GM12878 (cell line): ENCODE data around the gene UBA7. TPM values are rescaled to one million over a fixed set of nuclear protein-coding genes. Genes with fewer than 3 reads are reported as not detected.
A peak's percentile ranks its signal among the peaks of the same experiment; 100 is the strongest.

Experiments
- ASH2L ChIP-seq: fragments of 300-600, 200-600 bp; sonication (generic); IDR thresholded peaks from 2 replicates; pipeline ENCODE4 v1.6.1; 2017; ENCODE audit warnings: low read depth, mild to moderate bottlenecking, borderline replicate concordance
- CREM ChIP-seq: IDR thresholded peaks from 2 replicates; pipeline ENCODE4 v1.6.1; 2014; ENCODE audit warnings: antibody characterized with exemption, low read depth
- EGR1 ChIP-seq, 2 experiments: IDR thresholded peaks; 1 replicate in 1 of 2; 2 replicates in 1 of 2; pipeline ENCODE4 v1.6.1; 2011 to 2012; ENCODE audit warnings: low read depth in 2 of 2, low read length in 2 of 2, borderline replicate concordance in 1 of 2, mild to moderate bottlenecking in 1 of 2, moderate library complexity in 1 of 2
- EP300 ChIP-seq, 2 experiments: fragments of 150-350 bp in 1 of 2; IDR thresholded peaks; 2 replicates each; pipeline ENCODE4 v1.6.1; 2011 to 2012; ENCODE audit warnings: low read depth in 2 of 2, low read length in 2 of 2, borderline replicate concordance in 1 of 2, improper control_type of control experiment in 1 of 2, inconsistent platforms in 1 of 2; ENCODE audit not compliant: control insufficient read depth in 1 of 2
- HDGF ChIP-seq: fragments of 450-650 bp; IDR thresholded peaks from 2 replicates; pipeline ENCODE4 v1.6.1; 2016; ENCODE audit warnings: antibody characterized with exemption
- NFIC ChIP-seq: IDR thresholded peaks from 2 replicates; pipeline ENCODE4 v1.6.1; 2012; ENCODE audit warnings: low read depth, mild to moderate bottlenecking, inconsistent platforms, low read length, moderate library complexity
- NRF1 ChIP-seq: conservative IDR thresholded peaks from 2 replicates; pipeline ENCODE4 v1.6.1; 2011; ENCODE audit warnings: mild to moderate bottlenecking, low read depth, low read length, improper control_type of control experiment
- RB1 ChIP-seq: fragments of 450-650 bp; formaldehyde crosslinking; IDR thresholded peaks from 2 replicates; pipeline ENCODE4 v1.6.1; 2017; ENCODE audit warnings: mild to moderate bottlenecking, borderline replicate concordance
- SP1 ChIP-seq: IDR thresholded peaks from one replicate; pipeline ENCODE4 v1.6.1; 2011; ENCODE audit warnings: low read depth, low read length
- SRF ChIP-seq, 2 experiments: IDR thresholded peaks; 2 replicates each; pipeline ENCODE4 v1.6.1; 2011; ENCODE audit warnings: low read depth in 2 of 2, low read length in 2 of 2, mild to moderate bottlenecking in 1 of 2, moderate library complexity in 1 of 2
- TCF7 ChIP-seq: IDR thresholded peaks from 2 replicates; pipeline ENCODE4 v1.6.1; 2014; ENCODE audit warnings: antibody characterized with exemption, borderline replicate concordance
- ZNF24 ChIP-seq: fragments of 450-650 bp; IDR thresholded peaks from 2 replicates; pipeline ENCODE4 v1.6.1; 2017; ENCODE audit warnings: antibody characterized with exemption, mild to moderate bottlenecking
- polyA plus RNA-seq, 11 experiments: library from polyadenylated mRNA; depleted of rRNA in 4 of 11; unstranded in 6 of 11; stranded (reverse) in 5 of 11; fragments of >200 nt; fragmentation: Nextera tagmentation in 4 of 11; fragmentation: Illumina TruSeq in 1 of 11; extraction: Ambion mirVana in 4 of 11; extraction: Trizol in 1 of 11; gene quantifications; 1 replicate in 1 of 11; 2 replicates in 10 of 11; pipeline versions ENCODE4 v1.2.1 to v1.2.3, GENCODE V29; 2011 to 2016; ENCODE audit warnings: inconsistent platforms in 2 of 11, missing spikeins in 2 of 11, low read depth in 1 of 11
- total RNA-seq, 4 experiments: library from RNA; depleted of rRNA in 3 of 4; stranded (reverse); fragments of >200 nt in 3 of 4; fragmentation: Illumina TruSeq in 1 of 4; extraction: Trizol in 1 of 4; gene quantifications; 2 replicates each; pipeline versions ENCODE4 v1.2.1 to v1.2.3, GENCODE V29; 2013 to 2021
- TF ChIP-seq, protein P1 (sequence below): fragments of 450-650 bp; formaldehyde crosslinking; IDR thresholded peaks from 2 replicates; pipeline ENCODE4 v1.4.0; 2020; ENCODE audit warnings: mild to moderate bottlenecking, moderate library complexity
- TF ChIP-seq, protein P2 (sequence below): fragments of 450-650 bp; IDR thresholded peaks from 2 replicates; pipeline ENCODE4 v1.6.1; 2016; ENCODE audit warnings: mild to moderate bottlenecking

UBA7 gene
- total and polyA plus RNA-seq, 10 of the 15 experiments (the other 5 are each of a cell fraction or from before 2014, with no cell fraction given) = 11.8 to 116 (median 46.7) TPM

DNA sequence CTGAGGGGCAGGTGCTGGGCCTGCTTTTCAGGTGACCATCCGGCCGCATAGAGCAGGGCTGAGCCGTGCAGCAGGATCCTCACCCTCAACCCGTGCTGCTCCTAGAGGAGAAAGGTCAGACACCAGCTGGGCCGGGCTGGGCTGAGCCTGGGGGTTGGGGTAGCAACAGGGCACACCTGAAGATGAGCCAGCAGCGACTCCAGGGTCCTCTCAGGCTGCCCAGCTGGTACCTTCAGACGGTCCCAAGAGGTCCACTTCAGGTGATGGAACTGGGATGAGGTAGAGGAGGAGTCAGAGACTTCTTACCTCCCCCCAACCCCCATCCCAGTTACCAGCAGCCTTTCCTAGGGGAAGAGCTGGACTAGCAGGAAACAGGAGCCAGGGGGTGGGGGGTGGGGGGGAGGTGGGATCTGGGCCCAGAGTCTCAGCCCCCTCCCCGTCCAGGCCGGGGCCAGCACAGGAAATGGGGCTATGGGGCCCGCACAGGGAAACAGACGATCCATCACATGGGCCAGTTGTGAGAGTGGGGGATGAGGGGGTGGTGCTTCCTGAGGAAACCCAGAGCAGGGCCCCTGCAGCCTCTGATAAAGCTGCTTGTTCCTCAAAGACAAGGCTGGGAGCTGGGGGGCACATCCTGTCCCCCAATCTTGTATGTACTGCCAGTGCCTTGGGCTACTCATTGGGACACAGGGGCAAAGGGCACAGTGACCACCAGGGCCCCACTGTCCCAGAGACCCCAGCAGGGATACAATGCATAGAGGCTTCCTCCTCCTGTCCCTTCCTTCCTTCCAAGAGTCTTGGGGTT lies 7.7 kb downstream of the UBA7 start (continued):
- TF ChIP-seq EGR1 (IDR thresholded peaks at IDR 0.05; ENCODE audit: borderline replicate concordance in 1 of 2, low read depth in 2 of 2, low read length in 2 of 2) (peak in 1 of 2 experiments; percentile 79; a peak in 1 of 3 replicates), RB1 (no peak), NFIC (no peak), CREM (0 out of 2 replicates have a peak, but pooled peaks have one; percentile 43), SP1 (peak; percentile 55), TCF7 (no peak), ASH2L (no peak), NRF1 (no peak), EP300 (IDR thresholded peaks at IDR 0.05; ENCODE audit: borderline replicate concordance in 1 of 2, control insufficient read depth in 1 of 2, low read depth in 2 of 2, low read length in 2 of 2) (peak in 1 of 2 experiments; percentile 25; a peak in 1 of 4 replicates), ZNF24 (no peak), SRF (IDR thresholded peaks at IDR 0.05; ENCODE audit: low read depth in 2 of 2, low read length in 2 of 2) (no peak), HDGF (no peak)
- TF ChIP-seq, protein P1, sequence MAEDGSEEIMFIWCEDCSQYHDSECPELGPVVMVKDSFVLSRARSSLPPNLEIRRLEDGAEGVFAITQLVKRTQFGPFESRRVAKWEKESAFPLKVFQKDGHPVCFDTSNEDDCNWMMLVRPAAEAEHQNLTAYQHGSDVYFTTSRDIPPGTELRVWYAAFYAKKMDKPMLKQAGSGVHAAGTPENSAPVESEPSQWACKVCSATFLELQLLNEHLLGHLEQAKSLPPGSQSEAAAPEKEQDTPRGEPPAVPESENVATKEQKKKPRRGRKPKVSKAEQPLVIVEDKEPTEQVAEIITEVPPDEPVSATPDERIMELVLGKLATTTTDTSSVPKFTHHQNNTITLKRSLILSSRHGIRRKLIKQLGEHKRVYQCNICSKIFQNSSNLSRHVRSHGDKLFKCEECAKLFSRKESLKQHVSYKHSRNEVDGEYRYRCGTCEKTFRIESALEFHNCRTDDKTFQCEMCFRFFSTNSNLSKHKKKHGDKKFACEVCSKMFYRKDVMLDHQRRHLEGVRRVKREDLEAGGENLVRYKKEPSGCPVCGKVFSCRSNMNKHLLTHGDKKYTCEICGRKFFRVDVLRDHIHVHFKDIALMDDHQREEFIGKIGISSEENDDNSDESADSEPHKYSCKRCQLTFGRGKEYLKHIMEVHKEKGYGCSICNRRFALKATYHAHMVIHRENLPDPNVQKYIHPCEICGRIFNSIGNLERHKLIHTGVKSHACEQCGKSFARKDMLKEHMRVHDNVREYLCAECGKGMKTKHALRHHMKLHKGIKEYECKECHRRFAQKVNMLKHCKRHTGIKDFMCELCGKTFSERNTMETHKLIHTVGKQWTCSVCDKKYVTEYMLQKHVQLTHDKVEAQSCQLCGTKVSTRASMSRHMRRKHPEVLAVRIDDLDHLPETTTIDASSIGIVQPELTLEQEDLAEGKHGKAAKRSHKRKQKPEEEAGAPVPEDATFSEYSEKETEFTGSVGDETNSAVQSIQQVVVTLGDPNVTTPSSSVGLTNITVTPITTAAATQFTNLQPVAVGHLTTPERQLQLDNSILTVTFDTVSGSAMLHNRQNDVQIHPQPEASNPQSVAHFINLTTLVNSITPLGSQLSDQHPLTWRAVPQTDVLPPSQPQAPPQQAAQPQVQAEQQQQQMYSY (CRISPR knock-in tag) = no peak
- TF ChIP-seq, protein P2, sequence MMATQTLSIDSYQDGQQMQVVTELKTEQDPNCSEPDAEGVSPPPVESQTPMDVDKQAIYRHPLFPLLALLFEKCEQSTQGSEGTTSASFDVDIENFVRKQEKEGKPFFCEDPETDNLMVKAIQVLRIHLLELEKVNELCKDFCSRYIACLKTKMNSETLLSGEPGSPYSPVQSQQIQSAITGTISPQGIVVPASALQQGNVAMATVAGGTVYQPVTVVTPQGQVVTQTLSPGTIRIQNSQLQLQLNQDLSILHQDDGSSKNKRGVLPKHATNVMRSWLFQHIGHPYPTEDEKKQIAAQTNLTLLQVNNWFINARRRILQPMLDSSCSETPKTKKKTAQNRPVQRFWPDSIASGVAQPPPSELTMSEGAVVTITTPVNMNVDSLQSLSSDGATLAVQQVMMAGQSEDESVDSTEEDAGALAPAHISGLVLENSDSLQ = no peak
- TF ChIP-seq, all 136 proteins: peak for 17
